Measurements from ENCODE around the gene ARHGAP45.
A peak's percentile ranks its signal among the peaks of the same experiment; 100 is the strongest.

Gene ARHGAP45

DNA sequence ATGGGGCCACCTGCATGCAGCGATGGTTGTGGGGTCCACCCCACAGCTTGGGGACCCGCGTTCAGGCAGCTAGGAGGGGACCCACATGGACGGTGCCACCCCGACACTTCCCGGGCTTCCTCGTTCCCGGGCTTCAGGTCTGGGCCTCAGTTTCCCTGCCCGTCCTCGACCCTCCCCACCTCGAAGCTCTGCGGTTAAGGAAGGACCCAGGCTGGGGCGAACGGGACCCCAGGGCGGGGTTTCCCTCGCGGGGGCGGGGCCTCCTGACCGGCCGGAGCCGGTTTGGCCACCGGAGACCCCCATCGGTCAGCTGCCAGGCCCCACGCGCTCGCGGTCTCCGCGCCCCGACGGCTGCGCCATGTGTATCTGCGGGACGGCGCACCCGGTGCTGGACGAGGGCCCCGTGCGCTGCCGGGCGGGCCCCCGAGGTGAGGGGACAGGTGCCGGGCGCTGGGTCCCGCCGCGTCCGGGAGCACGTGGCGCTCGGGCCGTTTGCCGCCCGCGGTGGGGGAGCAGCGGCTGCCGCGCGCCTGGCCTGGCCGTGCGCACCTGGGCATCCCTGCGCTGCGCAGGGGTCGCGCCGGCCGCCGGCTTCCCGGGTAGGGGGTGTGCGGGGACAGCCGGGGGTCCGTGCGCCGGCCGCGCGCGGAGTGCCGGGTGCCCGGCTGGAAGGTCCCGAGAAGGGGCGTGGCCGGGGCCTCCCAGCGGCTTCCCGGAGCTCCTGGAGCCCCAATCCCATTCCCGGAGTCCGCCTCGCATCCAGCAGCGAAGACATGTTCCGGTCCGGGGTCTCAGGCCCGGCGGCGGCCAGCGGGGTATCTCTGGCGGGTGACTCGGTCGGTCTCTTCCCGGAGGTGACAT lies 4.2 kb downstream of the ARHGAP45 start:
- DNase-seq: no peak

DNA sequence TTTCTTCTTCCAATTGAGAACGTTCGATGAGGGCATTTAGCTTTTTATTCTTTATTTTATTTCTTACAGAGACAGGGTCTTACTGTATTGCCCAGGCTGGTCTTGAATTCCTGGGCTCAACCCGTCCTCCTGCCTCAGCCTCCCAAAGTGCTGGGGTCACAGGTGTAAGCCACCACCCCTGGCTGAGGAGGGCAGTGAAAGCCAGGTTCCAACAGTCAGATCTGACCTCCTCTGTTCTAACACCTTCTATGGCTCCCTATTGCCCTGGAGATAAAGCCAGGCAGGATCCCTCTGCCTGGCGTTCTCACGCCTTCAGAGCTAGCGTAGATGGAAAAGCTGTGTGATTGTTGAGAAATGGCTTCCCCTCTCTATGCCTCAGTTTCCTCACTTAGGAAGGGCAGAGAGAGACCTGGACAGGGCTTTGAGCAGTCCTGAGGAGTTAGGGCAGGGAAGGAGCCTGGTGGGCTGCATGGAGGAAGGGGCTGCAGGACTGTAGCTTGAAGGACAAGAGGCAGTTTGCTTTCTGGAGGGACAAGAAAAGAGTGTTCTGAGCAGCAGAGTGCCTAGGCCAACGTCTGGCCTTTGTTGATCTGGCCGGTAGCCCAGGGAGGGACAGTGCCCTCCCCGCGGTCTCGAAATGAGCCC lies 5.5 kb downstream of the ARHGAP45 start:
- no peak for DNase-seq

DNA sequence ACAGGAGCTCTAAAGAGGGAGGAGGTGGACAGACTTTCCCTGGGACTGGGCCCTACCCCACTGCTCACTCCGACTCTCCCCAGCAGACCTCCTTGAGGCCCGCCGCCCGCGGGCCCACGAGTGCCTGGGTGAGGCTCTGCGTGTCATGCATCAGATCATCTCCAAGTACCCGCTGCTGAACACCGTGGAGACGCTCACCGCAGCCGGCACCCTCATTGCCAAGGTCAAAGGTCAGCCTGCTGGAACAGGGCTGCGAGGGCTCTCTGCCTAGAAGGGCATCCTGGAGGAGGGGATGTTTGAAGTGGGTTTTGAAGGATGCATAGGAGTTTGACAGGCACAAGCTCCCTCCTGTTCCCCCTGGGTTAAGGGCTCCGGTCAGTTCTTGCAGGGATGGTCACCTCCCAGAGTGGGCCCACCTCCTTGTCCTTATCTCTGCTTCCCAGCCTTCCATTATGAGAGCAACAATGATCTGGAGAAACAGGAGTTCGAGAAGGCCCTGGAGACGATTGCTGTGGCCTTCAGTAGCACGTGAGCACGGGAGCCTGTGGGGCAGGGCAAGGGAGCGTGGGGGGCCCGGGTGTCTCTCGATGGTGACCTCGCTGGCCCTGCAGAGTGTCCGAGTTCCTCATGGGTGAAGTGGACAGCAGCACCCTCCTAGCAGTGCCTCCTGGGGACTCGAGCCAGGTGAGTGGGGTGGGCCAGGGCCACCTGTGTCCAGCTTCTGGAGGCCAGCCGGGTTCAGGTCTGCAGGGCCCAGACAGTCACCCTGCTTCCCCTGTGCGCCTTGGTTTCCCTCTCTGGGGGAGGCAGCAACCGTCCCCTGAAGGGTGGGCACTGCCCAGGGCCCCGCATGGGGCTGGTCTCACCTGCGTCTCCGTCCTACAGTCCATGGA lies 6.3 kb downstream of the ARHGAP45 start:
- no peak for DNase-seq

DNA sequence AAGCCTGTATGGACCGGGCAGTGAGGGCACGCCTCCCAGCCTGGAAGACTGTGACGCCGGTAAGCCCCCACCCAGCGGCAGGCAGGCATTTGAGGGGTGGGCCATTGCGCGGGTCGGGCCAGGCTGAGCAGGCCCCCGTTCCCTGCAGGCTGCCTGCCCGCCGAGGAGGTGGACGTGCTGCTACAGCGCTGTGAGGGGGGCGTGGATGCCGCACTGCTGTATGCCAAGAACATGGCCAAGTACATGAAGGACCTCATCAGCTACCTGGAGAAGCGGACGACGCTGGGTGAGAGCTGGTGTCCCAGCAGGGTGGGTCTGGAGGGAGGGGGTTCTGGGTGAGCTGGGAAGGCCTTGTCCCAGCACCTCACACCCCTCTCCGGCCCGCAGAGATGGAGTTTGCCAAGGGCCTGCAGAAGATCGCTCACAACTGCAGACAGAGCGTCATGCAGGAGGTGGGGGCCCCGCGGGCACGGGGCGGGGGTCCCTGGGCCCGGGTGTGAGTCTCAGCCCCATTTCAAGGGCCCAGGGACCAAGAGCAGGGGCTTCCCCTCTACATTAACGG lies 7.1 kb downstream of the ARHGAP45 start:
- DNase-seq: no peak

DNA sequence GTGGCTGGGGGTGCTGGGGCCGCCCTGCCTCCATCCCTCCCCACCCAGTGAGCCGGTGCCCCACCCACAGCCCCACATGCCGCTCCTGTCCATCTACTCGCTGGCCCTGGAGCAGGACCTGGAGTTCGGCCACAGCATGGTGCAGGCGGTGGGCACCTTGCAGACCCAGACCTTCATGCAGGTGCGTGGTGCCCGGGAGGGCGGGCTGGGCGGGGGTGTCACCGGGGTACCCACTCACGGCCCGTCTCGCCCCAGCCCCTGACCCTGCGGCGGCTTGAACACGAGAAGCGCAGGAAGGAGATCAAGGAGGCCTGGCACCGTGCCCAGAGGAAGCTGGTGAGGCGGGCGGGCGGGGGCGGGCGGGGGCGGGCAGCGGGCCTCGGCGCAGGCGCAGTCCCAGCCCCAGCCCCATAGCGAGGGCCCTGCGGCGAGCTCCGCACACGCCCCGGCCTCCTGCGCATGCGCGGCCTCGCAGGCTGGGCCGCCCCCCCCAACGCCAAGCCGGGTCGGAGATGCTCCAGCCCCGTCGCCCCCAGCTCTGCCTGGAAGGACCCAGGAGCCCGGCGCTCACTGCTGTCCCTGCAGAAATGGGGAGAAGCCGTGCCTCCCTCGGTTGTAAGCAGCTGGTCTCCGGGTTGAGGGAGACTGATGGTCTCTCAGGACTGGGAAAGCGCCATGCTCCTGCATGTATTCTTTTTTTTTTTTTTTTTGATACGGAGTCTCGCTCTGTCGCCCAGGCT lies 7.7 kb downstream of the ARHGAP45 start:
- DNase-seq: peak; percentile 83

DNA sequence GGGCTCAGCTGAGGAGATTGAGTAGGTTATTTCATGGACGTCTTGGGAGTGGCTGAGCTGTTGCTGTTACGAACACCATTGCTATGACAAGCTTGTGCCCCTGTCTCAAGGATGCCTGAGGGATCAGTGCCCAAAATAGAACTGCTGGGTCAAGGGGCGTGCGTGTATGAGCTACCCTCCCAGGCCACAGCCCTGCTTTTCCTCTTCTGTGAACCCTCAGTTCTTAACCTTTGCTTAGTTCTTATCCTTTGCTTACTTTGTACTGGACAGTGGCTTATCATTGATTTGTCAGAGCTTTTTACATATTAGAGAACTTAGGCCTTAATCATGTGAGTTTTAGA lies 9.0 kb downstream of the ARHGAP45 start:
- DNase-seq: no peak

DNA sequence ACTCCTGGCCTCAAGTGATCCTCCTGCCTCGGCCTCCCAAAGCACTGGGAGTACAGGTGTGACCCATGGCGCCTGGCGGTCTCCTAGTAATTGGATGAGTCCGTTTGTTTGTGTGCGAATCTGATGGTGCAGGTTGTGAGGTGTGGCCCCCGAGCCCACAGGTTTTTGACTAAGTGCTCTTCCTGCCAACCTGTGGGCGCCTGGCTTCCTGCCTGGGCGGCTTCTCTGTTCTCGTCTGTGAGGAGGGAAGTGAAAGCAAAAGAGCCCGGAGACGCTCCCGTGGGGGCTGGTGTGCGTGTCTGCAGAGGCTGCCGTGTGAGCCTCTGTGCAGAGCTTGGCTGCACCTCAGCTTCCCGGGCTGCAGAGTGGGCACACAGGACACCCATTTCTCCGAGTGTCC lies 10.0 kb downstream of the ARHGAP45 start:
- DNase-seq: peak; percentile 82

DNA sequence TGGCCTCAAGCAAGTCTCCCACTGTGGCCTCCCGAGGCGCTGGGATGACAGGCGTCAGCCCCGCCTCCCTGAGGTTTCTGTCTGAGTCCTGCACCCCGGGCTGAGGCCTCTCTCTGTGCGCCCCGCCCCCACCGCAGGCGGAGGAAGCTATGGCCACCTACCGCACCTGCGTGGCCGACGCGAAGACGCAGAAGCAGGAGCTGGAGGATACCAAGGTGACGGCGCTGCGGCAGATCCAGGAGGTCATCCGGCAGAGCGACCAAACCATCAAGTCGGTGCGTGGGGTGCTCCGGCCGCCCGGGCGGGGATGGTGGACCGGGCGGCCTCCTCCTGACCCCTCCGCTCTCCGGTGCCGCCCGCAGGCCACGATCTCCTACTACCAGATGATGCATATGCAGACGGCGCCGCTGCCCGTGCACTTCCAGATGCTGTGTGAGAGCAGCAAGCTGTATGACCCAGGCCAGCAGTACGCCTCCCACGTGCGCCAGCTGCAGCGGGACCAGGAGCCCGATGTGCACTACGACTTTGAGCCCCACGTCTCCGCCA lies 12.7 kb downstream of the ARHGAP45 start:
- DNase-seq: peak; percentile 31

DNA sequence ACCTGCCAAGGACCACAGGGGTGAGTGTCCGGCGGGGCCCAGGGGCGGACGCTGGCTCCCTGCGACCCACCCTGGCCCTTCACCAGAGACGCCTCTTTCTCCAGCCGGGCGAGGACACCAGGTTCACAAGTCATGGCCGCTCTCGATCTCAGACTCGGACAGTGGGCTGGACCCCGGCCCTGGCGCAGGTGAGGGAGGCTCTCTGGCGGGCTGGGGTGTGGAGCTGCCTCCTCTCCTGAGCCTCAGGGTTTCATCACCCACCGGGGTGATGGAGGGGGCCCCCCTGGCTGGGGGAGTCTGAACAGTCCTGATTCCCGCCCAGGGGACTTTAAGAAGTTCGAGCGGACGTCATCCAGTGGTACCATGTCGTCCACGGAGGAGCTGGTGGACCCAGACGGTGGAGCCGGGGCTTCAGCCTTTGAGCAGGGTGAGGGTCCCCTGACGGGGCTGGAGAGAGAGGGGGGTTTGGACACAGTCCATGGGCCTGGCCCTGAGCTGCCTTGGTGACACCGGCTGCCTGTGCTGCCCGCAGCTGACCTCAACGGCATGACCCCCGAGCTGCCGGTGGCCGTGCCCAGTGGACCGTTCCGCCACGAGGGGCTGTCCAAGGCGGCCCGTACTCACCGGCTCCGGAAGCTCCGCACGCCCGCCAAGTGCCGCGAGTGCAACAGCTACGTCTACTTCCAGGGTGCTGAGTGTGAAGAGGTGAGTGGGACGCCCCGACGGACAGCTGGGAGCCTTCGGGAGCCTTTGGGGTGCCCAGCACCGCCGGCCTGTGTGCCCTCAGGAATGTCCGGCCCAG lies 13.6 kb downstream of the ARHGAP45 start:
- peak; percentile 32 for DNase-seq

DNA sequence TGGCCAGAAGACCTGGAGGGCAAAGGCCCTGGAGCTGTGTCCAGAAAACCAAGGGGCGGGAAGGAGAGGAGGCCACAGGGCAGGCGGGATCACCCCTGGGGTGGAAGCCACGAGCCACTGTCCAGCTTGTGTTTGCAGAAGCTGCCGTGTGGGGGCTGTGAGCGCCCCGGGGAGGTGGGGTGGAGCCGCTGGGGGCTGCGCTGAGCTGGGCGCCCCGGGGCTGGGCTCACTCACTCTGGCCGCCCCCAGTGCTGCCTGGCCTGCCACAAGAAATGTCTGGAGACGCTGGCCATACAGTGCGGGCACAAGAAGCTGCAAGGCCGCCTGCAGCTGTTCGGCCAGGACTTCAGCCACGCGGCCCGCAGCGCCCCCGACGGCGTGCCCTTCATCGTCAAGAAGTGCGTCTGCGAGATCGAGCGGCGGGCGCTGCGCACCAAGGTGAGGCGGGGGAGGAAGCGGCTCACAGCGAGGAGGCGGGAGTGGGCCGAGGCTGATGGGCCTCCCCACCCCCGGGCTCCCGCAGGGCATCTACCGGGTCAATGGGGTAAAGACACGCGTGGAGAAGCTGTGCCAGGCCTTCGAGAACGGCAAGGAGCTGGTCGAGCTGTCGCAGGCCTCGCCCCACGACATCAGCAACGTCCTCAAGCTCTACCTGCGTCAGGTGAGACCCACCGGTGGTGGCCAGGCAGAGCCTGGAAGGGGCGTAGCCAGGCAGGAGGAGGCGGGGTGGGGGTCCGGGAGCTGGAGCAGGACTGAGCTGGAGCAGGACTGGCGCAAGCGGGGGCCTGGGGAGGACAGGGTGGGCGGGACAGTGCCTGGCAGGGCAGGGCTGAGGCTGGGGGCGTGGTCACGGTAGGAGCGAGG lies 14.6 kb downstream of the ARHGAP45 start:
- no peak for DNase-seq

DNA sequence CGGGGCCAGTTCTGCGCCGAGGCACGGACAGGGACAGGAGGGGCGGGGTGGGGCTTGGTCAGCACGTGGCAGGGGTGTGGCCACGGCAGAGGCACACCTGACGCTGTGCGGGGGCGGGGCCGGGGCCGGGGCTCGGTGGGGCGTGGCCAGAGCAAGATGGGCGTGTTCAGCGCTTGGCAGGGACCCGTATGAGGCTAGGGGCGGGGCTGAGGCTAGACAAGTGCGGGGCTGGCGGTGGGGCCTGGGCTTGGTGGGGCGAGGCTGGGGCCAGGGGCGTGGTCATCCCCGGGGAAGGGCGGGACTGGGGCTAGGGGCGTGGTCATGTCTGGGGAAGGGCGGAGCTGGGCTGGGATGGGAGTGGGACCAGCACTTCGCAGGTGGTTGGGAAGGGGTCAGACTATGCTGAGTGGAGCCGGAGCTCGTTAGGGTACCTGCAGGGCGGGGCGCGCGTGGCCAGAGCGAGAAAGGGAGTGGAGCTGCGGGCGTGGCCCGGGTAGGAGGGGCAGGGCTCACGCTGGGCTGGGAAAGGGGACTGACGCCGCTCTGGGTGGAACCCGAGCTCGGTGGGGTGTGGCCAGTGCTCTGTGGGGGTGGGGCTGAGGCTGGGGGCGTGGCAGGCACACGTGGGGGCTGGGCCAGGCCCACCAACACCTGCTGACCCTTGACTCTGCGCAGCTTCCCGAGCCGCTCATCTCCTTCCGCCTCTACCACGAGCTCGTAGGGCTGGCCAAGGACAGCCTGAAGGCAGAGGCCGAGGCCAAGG lies 15.4 kb downstream of the ARHGAP45 start:
- DNase-seq: peak; percentile 75

DNA sequence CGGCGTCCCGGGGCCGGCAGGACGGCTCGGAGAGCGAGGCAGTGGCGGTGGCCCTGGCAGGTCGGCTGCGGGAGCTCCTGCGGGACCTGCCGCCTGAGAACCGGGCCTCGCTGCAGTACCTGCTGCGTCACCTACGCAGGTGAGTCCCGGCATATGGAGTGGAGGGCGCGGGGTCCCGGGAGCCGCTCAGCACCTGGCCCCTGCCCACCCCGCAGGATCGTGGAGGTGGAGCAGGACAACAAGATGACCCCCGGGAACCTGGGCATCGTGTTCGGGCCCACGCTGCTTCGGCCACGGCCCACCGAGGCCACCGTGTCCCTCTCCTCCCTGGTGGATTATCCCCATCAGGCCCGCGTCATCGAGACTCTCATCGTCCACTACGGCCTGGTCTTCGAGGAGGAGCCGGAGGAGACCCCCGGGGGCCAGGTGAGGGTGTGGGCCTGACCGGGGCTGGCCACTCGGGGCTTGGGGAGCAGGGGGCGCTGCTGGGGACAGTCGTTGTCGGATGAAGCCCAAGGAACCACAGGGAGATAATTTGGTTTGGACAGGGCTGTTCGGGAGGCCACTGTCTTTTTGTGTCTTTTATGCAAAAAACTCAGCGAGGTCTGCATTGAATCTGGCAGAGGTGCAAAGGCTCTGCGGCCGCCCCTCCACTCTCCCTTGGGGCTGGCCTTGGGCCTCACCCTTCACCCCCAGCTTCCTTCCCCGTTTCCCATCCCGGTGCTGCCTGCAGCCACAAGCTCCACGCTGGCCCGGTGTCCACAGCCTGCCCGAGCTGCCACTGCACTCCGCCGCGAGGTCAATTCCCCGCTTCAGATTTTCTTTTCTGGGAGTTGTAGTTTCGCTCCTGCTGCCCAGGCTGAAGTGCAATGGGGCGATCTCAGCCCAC lies 16.2 kb downstream of the ARHGAP45 start:
- no peak for DNase-seq

DNA sequence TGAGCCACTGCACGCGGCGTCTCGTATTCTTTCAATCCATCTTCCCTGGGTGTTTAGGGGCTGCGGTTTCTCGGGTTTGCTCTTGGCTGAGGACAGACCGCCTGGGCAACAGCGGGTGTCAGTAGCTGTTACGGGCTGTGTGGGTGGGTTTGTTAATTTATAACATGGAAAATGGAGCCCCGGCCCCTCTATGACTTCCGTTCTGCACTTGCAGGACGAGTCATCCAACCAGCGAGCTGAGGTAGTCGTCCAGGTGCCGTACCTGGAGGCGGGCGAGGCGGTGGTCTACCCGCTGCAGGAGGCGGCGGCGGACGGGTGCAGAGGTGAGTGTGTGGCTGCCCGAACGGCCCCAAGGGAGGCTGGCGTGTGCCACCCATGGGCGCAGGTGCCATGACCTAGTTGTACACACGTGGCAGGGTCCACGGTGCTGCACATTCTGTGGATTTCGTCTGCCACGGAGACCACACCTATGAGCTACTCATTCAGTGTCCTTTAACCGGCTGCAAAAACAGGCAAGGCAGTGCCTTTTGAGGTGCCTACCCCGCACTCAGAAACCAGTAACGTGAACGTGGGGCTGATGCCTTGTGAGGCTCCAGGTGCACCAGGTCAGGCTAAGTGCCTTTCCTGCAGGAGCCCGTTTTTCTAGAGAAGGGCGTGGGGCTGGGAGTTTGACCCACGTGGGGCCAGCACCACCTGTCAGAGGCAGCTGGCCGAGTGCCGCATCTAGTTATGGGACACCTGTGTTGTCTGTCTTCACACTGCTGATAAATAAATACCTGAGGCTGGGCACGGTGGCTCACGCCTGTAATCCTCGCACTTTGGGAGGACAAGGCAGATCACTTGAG lies 17.3 kb downstream of the ARHGAP45 start:
- no peak for DNase-seq

DNA sequence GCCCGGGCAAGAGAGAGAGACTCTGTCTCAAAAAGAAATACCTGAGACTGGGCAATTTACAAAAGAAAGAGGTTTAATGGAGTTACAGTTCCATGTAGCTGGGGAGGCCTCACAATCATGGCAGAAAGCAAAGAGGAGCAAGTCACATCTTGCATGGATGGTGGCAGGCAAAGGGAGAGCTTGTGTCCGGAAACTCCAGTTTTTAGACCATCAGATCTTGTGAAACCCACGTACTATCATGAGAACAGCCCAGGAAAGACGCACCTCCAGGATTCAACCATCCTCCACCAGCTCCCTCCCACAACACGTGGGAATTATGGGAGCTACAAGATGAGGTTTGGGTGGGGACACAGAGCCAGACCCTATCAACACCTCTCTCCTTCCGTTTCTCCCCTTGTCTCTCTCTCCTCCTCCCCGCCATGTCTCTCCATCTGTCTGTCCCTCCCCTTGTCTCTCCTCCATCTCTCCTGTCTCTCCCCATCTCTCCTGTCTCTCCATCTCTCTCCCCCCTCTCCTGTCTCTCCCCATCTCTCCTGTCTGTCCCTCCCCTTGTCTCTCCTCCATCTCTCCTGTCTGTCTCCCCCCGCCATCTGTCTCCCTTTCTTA lies 18.2 kb downstream of the ARHGAP45 start:
- DNase-seq: no peak

DNA sequence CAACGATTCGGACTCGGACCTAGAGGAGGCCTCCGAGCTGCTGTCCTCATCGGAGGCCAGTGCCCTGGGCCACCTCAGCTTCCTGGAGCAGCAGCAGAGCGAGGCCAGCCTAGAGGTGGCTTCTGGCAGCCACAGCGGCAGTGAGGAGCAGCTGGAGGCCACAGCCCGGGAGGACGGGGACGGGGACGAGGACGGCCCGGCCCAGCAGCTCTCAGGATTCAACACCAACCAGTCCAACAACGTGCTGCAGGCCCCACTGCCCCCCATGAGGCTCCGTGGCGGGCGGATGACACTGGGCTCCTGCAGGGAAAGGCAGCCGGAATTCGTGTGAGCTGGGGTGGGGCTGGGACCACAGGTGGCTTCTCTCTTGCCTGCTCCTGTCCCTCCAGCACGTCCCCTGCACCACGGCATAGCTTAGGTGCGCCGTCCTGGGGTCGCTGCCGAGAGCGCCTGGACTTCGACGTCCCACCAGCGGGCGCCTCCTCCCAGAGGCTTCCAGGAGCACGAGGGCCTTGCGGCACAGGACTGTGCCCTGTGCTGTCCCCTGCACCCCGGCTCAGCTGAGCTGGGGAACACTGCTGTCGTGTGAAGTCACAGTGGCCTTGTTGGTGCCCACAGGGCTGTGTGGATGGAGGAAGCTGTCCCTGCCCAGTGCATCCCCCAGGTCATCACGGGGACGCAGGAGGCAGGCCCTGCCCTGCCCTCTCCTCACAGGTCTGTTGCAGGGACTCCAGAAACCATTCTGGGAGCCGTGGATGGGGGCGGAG lies 18.9 kb downstream of the ARHGAP45 start:
- no peak for DNase-seq

DNA sequence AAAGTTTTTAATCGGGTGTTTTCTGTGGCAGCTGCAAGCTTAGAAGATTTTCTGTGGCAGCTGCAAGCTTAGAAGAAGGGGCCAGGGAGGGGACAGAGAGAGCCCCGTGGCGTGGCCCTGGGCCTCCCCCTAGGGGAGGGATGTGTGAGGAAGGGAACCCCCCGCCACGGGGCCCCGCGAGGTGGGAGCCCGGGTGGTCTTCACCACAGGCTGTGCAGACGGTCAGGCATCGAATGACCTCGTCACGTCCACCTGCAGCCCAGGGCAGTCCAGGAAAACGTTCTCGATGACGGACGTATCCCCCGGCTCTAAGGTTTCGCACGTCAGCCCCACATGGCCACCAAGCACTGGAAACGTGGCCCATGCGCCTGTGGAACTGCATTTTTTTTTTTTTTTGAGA lies 19.6 kb downstream of the ARHGAP45 start:
- DNase-seq: no peak

Measured in activated CD4-positive, CD25-positive, alpha-beta regulatory T cell treated with anti-CD3 and anti-CD28 coated beads, Interleukin-2, amount 50 U/mL, for 72 hours (primary cell).